BE2C (cell line): ENCODE measurements around the gene SFRP5. TPM values are rescaled to one million over a fixed set of nuclear protein-coding genes. Genes with fewer than 3 reads are reported as not detected.

Source experiments
- DNase-seq: peaks from one replicate; pipeline ENCODE4 v3.0.0-alpha.2; 2020
- H3K27me3 ChIP-seq: fragments of 250-450 bp; sonication (Bioruptor Pico); 2 replicates; pipeline ENCODE4 v1.5.1; 2020; ENCODE audit warnings: mild to moderate bottlenecking
- H3K36me3 ChIP-seq: fragments of 250-450 bp; sonication (Bioruptor Pico); 2 replicates; pipeline ENCODE4 v1.5.1; 2020; ENCODE audit warnings: mild to moderate bottlenecking
- H3K4me1 ChIP-seq: fragments of 250-450 bp; sonication (Bioruptor Pico); 2 replicates; pipeline ENCODE4 v1.5.1; 2020
- H3K4me3 ChIP-seq: 2 replicates; pipeline ENCODE4 v1.5.1; 2011; ENCODE audit warnings: low read depth, low read length
- H3K9me3 ChIP-seq: fragments of 250-450 bp; sonication (Bioruptor Pico); 2 replicates; pipeline ENCODE4 v1.5.1; 2020
- CTCF ChIP-seq: IDR thresholded peaks from 2 replicates; pipeline ENCODE4 v1.5.1; 2012; ENCODE audit warnings: mild to moderate bottlenecking, low read depth, low read length
- polyA plus RNA-seq: library from polyadenylated mRNA; unstranded; fragments of >200 nt; gene quantifications from one replicate; pipeline ENCODE4 v1.2.1, GENCODE V29; 2012; ENCODE audit warnings: low read depth, missing spikeins; ENCODE audit not compliant: insufficient read length, insufficient read depth

Gene SFRP5
- polyA plus RNA-seq: not detected

- no peaks in the 10 kb centered on the region for H3K36me3 ChIP-seq
- no peaks in the 10 kb centered on the region for H3K4me1 ChIP-seq
- H3K9me3 ChIP-seq: no peaks in the 10 kb centered on the region
- 0 out of 2 replicates have a peak within 1 kb of the TSS, but pooled peaks have one; percentile 19 for H3K4me3 ChIP-seq
- TF ChIP-seq CTCF: no peak
- H3K27me3 ChIP-seq: peaks cover 46% of the 10 kb centered on the region
- no peak for DNase-seq
Observed at GRCh38 chr10:97771913-97772823, at the start of gene SFRP5. TSS of gene SFRP5 (minus strand) at chr10:97771999. CDS start at chr10:97771833, 166 bp downstream.

- H3K4me3 ChIP-seq: no peak overlapping the region
- H3K4me1 ChIP-seq: no peaks in the 10 kb centered on the region
- no peaks in the 10 kb centered on the region for H3K36me3 ChIP-seq
- H3K9me3 ChIP-seq: no peaks in the 10 kb centered on the region
- no peaks in the 10 kb centered on the region for H3K27me3 ChIP-seq
- DNase-seq: no peak
- TF ChIP-seq CTCF: no peak
Observed at GRCh38 chr10:97820096-97820704, 48.4 kb upstream of the SFRP5 start.

DNA sequence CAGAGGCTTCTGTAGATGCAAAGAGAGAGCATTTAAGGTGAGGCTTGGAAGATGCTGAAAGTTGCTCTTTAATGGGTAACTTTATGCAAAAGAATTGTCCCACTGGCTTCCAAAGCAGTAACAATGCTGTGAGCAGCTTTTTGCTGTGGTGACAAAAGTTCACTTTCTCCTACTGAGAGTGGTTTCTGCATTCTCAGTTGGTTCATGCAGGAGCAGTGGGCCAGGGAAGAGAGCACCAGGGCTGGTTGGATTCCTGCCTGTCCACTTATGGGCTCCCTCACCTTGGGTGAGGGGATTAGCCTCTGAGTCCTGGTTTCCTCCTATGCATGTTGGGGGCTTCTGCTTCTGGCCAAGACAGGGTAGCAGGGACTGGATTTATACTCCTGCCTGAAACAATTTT is 46.8 kb upstream of the SFRP5 start:
- no peak for TF ChIP-seq CTCF
- no peaks in the 10 kb centered on the region for H3K9me3 ChIP-seq
- no peaks in the 10 kb centered on the region for H3K36me3 ChIP-seq
- DNase-seq: no peak
- H3K4me3 ChIP-seq: no peak overlapping the region
- H3K27me3 ChIP-seq: no peaks in the 10 kb centered on the region
- H3K4me1 ChIP-seq: no peaks in the 10 kb centered on the region

GRCh38 chr10:97816609-97817008 is 44.8 kb upstream of the SFRP5 start:
- Histone ChIP-seq H3K27me3 (no peaks in the 10 kb centered on the region), H3K4me3 (no peak overlapping the region), H3K36me3 (no peaks in the 10 kb centered on the region), H3K9me3 (no peaks in the 10 kb centered on the region), H3K4me1 (no peaks in the 10 kb centered on the region)
- no peak for TF ChIP-seq CTCF
- no peak for DNase-seq

- Histone ChIP-seq H3K27me3 (no peaks in the 10 kb centered on the region), H3K4me1 (no peaks in the 10 kb centered on the region), H3K36me3 (no peaks in the 10 kb centered on the region), H3K4me3 (no peak overlapping the region), H3K9me3 (no peaks in the 10 kb centered on the region)
- no peak for DNase-seq
- no peak for TF ChIP-seq CTCF
Observed at GRCh38 chr10:97814996-97815395, 43.2 kb upstream of the SFRP5 start.

DNA sequence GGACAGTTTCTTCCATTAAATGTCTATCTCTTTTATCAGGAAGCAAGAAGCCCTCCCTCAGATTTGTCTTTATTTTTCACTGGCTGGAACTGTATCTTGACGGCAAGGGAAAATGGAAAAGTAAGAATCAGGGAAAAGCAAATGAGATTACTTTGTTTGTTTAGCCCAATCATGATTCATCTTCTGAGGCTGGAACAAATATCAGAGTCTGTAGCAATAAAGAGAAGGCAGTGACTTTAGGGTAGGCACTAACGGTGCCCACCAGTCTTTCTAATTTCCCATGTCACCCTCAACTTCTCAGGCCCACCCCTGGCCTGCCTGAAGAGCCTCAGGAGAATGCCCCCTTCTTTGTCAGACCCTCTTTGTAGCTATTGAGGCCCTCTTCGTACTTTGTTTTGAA is 41.5 kb upstream of the SFRP5 start:
- Histone ChIP-seq H3K4me1 (no peaks in the 10 kb centered on the region), H3K27me3 (no peaks in the 10 kb centered on the region), H3K4me3 (no peak overlapping the region), H3K9me3 (no peaks in the 10 kb centered on the region), H3K36me3 (no peaks in the 10 kb centered on the region)
- no peak for TF ChIP-seq CTCF
- no peak for DNase-seq
